LNCAP (cell line): ENCODE results near the gene RPRD2.

ENCODE experiments used
- CTCF ChIP-seq: fragments of 450-650 bp; IDR thresholded peaks from 2 replicates; pipeline ENCODE4 v1.5.1; 2017; ENCODE audit warnings: mild to moderate bottlenecking

RPRD2 gene

GRCh38 chr1:150362721-150363425 lies 1.1 kb upstream of the RPRD2 start:
- no peak for TF ChIP-seq CTCF

GRCh38 chr1:150364231-150365003 lies 470 bp downstream of the RPRD2 start:
- TF ChIP-seq CTCF = no peak

GRCh38 chr1:150365941-150366340 lies 2.0 kb downstream of the RPRD2 start:
- no peak for TF ChIP-seq CTCF

- no peak for TF ChIP-seq CTCF
Observed at GRCh38 chr1:150366416-150367296, 2.7 kb downstream of the RPRD2 start.

- no peak for TF ChIP-seq CTCF
Observed at GRCh38 chr1:150371110-150371509, 7.2 kb downstream of the RPRD2 start.

- TF ChIP-seq CTCF = no peak
Observed at GRCh38 chr1:150372580-150372979, 8.6 kb downstream of the RPRD2 start.

- TF ChIP-seq CTCF = no peak
Observed at GRCh38 chr1:150376110-150376509, 12.2 kb downstream of the RPRD2 start.
